ENCODE measurements around the gene HSPA6.

Gene HSPA6

GRCh38 chr1:161486806-161487741, 37.3 kb upstream of the HSPA6 start:
- H3K9ac ChIP-seq (ENCODE audit: low read length) = 0 out of 2 replicates have a peak overlapping the region, but pooled peaks have one; percentile 3
- no peak overlapping the region for H3K27ac ChIP-seq (ENCODE audit: low read length)
- no peaks in the 10 kb centered on the region for H3K9me3 ChIP-seq (ENCODE audit: insufficient read depth, low read length)
- H3K4me1 ChIP-seq (ENCODE audit: low read length) = peaks cover 9% of the 10 kb centered on the region; the same call in 1 of the 2 replicates
- H3K36me3 ChIP-seq (replicated peaks; ENCODE audit: low read depth, low read length) = no peaks in the 10 kb centered on the region
- peak overlapping the region; percentile 5; the same call in 1 of the 2 replicates for H2AFZ ChIP-seq (ENCODE audit: low read depth, low read length)
- H3K79me2 ChIP-seq (ENCODE audit: low read length) = no peaks in the 10 kb centered on the region
- peak overlapping the region; percentile 50 for H3K4me2 ChIP-seq (ENCODE audit: low read length)
- H3K4me3 ChIP-seq (ENCODE audit: low read length) = peak overlapping the region; percentile 48
- TF ChIP-seq EZH2phosphoT487 (IDR thresholded peaks at IDR 0.05; ENCODE audit: low read depth) = no peak
- peak; percentile 94 for TF ChIP-seq CTCF (IDR thresholded peaks at IDR 0.05; ENCODE audit: low read depth, low read length)
- no peaks in the 10 kb centered on the region for H4K20me1 ChIP-seq (ENCODE audit: insufficient read depth, low read length)
- peaks cover 35% of the 10 kb centered on the region for H3K27me3 ChIP-seq (ENCODE audit: low read depth, low read length)

DNA sequence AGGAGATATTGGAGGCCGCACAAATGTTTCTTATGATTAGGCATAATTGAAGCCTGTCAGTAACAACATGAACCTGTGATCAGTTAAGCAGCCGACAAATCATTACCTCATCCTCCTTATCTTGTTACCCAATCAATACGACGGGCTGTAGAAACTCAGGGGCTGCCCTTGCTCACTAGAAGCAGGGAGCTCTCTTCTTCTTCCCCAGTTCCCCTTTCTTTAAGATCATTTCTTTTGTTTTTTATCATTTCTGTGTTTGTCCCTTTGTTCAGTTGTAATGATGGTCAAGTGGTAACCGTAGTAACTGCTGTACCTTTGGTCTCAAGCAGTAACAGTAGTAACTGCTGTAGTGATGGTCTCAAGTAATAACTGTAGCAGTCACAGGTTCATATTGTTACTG, 32.9 kb upstream of the HSPA6 start:
- H3K9ac ChIP-seq (ENCODE audit: low read length) = no peak overlapping the region
- no peak overlapping the region for H3K4me2 ChIP-seq (ENCODE audit: low read length)
- no peaks in the 10 kb centered on the region for H3K9me3 ChIP-seq (ENCODE audit: insufficient read depth, low read length)
- H3K4me1 ChIP-seq (ENCODE audit: low read length) = peaks cover 16% of the 10 kb centered on the region
- no peaks in the 10 kb centered on the region for H4K20me1 ChIP-seq (ENCODE audit: insufficient read depth, low read length)
- H3K27me3 ChIP-seq (ENCODE audit: low read depth, low read length) = peaks cover 26% of the 10 kb centered on the region
- no peaks in the 10 kb centered on the region for H3K79me2 ChIP-seq (ENCODE audit: low read length)
- H3K36me3 ChIP-seq (replicated peaks; ENCODE audit: low read depth, low read length) = no peaks in the 10 kb centered on the region
- TF ChIP-seq CTCF (IDR thresholded peaks at IDR 0.05; ENCODE audit: low read depth, low read length) (no peak), EZH2phosphoT487 (IDR thresholded peaks at IDR 0.05; ENCODE audit: low read depth) (no peak)
- H3K4me3 ChIP-seq (ENCODE audit: low read length) = no peak overlapping the region
- no peak overlapping the region for H2AFZ ChIP-seq (ENCODE audit: low read depth, low read length)
- H3K27ac ChIP-seq (ENCODE audit: low read length) = no peak overlapping the region

DNA sequence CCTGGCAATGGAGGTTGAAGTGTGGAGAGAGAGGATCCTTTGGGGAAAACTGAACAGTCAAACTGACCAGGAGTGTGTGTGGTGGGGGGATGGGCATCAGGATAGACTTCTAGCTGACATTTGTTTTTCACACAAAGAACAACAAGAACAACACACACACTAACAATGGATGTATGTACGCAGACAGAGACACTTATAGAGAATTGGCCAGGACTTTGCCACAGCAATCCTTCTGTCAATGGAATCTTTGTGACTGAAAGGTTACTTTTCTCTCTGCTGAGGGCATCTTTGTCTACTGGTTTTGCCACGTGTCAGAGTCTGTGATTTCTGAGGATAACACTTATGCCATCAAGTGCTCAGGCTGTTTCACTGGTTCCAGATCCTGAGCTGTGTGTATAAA, 31.5 kb upstream of the HSPA6 start:
- Histone ChIP-seq H3K27me3 (ENCODE audit: low read depth, low read length) (peaks cover 26% of the 10 kb centered on the region), H3K4me3 (ENCODE audit: low read length) (no peak overlapping the region), H3K4me2 (ENCODE audit: low read length) (no peak overlapping the region), H3K9me3 (ENCODE audit: insufficient read depth, low read length) (no peaks in the 10 kb centered on the region), H3K9ac (ENCODE audit: low read length) (no peak overlapping the region), H3K4me1 (ENCODE audit: low read length) (peaks cover 10% of the 10 kb centered on the region), H3K27ac (ENCODE audit: low read length) (no peak overlapping the region), H4K20me1 (ENCODE audit: insufficient read depth, low read length) (no peaks in the 10 kb centered on the region), H2AFZ (ENCODE audit: low read depth, low read length) (no peak overlapping the region), H3K79me2 (ENCODE audit: low read length) (no peaks in the 10 kb centered on the region), H3K36me3 (replicated peaks; ENCODE audit: low read depth, low read length) (no peaks in the 10 kb centered on the region)
- TF ChIP-seq CTCF (IDR thresholded peaks at IDR 0.05; ENCODE audit: low read depth, low read length) = no peak
- TF ChIP-seq EZH2phosphoT487 (IDR thresholded peaks at IDR 0.05; ENCODE audit: low read depth) = no peak

DNA sequence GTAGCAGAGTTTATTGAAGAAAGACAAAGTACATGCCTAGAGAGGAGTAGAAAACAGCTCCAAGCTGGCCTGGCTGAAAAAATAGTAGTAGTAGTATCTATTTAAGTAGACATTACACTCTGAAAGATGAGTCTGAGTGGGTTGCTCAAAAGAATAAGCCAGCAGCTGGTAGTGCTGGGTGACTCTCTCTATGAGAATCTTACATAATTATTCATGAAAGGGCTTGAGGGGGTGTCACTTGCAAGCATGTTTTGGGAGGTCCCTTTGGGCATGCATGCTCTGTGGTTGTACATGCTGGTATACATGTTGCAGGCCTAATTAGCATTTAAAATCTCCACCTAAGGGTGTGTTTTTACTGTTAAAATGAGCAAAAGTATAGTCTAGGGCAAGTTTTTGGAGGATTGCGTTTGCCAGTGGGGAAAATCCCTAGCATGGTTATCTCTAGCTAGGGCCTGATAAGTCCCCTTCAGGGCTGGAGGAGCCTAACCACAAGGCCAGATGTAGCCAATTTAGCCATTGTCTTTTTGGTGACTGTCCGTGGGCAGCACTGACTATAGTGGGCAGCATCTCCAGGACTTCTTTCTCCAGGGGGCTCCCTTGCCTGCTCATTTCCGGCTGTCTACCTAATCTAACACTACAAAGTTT, 30.1 kb upstream of the HSPA6 start:
- H4K20me1 ChIP-seq (ENCODE audit: insufficient read depth, low read length) = no peaks in the 10 kb centered on the region
- no peak overlapping the region for H3K9ac ChIP-seq (ENCODE audit: low read length)
- no peaks in the 10 kb centered on the region for H3K79me2 ChIP-seq (ENCODE audit: low read length)
- TF ChIP-seq CTCF (IDR thresholded peaks at IDR 0.05; ENCODE audit: low read depth, low read length) = no peak
- TF ChIP-seq EZH2phosphoT487 (IDR thresholded peaks at IDR 0.05; ENCODE audit: low read depth) = no peak
- no peak overlapping the region for H2AFZ ChIP-seq (ENCODE audit: low read depth, low read length)
- H3K4me2 ChIP-seq (ENCODE audit: low read length) = no peak overlapping the region
- H3K27ac ChIP-seq (ENCODE audit: low read length) = no peak overlapping the region
- no peak overlapping the region for H3K4me3 ChIP-seq (ENCODE audit: low read length)
- no peaks in the 10 kb centered on the region for H3K9me3 ChIP-seq (ENCODE audit: insufficient read depth, low read length)
- H3K27me3 ChIP-seq (ENCODE audit: low read depth, low read length) = peaks cover 19% of the 10 kb centered on the region
- no peaks in the 10 kb centered on the region for H3K36me3 ChIP-seq (replicated peaks; ENCODE audit: low read depth, low read length)
- H3K4me1 ChIP-seq (ENCODE audit: low read length) = peaks cover 15% of the 10 kb centered on the region
